ENCODE measurements around the gene TRAPPC4. TPM values are rescaled to one million over a fixed set of nuclear protein-coding genes. Genes with fewer than 3 reads are reported as not detected.

The TRAPPC4 gene
- total and polyA plus RNA-seq, 2 of the 8 experiments (the other 6 are each of a cell fraction or from before 2014, with no cell fraction given) = 94.3 to 223 TPM

DNA sequence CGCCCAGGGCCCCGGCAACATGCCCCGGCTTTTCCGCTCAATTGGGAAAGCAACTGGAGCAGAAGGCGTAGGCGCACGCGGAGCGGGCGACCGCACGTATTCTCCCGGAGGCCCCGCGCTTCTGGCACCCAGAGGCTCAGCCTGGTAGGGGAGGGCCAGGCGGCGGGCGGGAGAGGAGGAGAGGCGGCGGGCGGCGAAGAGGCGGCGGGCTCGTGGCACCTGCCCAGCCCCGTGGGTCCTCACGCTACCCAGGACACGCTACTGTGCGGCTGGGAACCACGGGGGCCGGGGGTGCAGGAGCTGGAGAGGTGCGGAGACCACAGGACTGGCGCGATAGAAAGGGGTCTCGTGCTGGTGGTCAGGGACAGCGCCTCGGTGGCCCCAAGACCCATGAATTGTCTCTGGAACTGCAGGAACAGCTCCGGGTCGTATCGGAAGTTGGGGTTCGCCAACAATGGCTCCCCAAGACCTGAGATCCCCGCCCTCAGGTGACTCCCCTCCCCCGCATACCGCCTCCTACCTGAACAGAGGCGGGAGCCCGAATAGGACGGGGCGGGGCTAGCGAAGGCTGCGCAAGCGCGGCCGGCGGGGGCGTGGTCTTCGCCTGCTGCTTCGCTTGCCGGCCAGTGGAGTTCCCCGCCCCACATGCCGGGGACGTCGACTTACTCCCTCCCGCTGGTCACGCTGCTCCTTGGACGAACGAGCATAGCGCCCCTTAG, 11.9 kb downstream of the TRAPPC4 start, which contains the start of gene SLC37A4 (continued):
- no peak for TF ChIP-seq SP2 (IDR thresholded peaks at IDR 0.05; ENCODE audit: low read length)
